Activated CD4-positive, alpha-beta memory T cell treated with anti-CD3 and anti-CD28 coated beads for 36 hours (primary cell): ENCODE results near the gene KNSTRN. TPM values are rescaled to one million over a fixed set of nuclear protein-coding genes. Genes with fewer than 3 reads are reported as not detected.

Experiments used
- CTCF ChIA-PET: fragments of 350-600 bp; sonication (Branson Sonifier 250); formaldehyde crosslinking; loops from one replicate; lab custom pipeline; 2021; ENCODE audit warnings: antibody characterized with exemption, inconsistent platforms; lab: Charles Lee
- POLR2A ChIA-PET: fragments of 350-600 bp; sonication (Branson Sonifier 250); formaldehyde crosslinking; loops from one replicate; lab custom pipeline; 2021; ENCODE audit warnings: antibody characterized with exemption; lab: Charles Lee
- DNase-seq: peaks from one replicate; pipeline ENCODE4 v3.0.0-alpha.2; 2020
- H3K27ac Mint-ChIP-seq: one replicate; pipeline ENCODE4 v1.8.0; 2021; ENCODE audit warnings: mixed read lengths
- H3K27me3 Mint-ChIP-seq: one replicate; pipeline ENCODE4 v1.8.0; 2021; ENCODE audit warnings: mixed read lengths
- H3K36me3 Mint-ChIP-seq: one replicate; pipeline ENCODE4 v1.8.0; 2021; ENCODE audit warnings: mixed read lengths
- H3K4me1 Mint-ChIP-seq: one replicate; pipeline ENCODE4 v1.8.0; 2021; ENCODE audit warnings: low read depth, mixed read lengths
- H3K4me3 Mint-ChIP-seq: one replicate; pipeline ENCODE4 v1.8.0; 2021; ENCODE audit warnings: mild to moderate bottlenecking, mixed read lengths
- H3K9me3 Mint-ChIP-seq: one replicate; pipeline ENCODE4 v1.8.0; 2021; ENCODE audit warnings: mixed read lengths
- intact Hi-C: fragments of 100-400 bp; cut with micrococcal nuclease; formaldehyde crosslinking; loops from one replicate; pipeline ENCODE4 v1.15.1; 2023
- total RNA-seq, 2 experiments: library from RNA; stranded (reverse); gene quantifications; one replicate each; pipeline ENCODE4 v1.2.3, GENCODE V29; 2021

KNSTRN gene
- total RNA-seq, 2 experiments from 2014 or later, result 59.8 to 61.5 TPM

DNA sequence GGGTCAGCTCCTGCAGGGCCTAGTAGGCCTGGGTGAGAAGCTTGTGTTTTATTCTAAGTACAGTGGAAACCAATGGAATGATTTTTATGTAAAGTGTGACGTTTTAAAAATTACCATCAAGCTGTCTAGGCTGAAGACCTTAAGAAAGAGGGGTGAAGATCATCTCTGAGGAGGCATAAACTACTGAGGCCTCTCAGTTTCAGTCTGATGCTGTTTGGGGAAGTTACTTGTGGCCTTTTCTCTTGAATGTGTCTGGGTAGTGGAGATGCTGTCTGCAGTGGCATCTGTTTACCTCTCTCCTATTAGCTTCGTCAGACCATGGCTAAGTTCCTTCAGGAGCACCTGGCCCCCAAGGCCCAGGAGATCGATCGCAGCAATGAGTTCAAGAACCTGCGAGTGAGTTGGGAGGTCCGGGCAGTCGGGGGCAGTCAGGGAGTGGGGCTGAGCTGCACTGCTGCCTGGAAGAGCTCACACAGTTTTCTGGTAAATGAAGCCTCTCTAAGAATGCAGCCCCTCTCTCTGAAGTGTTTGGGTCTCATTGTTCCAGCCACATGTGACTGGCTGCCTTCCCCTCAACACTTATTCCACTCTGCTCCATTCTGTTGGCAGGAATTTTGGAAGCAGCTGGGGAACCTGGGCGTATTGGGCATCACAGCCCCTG is 24.9 kb downstream of the KNSTRN start:
- intact Hi-C loops, result loop anchor here (10.0 kb wide), 1 partner anchor 287 kb away; the partner anchor contains the start of gene RAD51
- DNase-seq, result no peak
- no peaks in the 10 kb centered on the region for H3K27me3 Mint-ChIP-seq
- H3K27ac Mint-ChIP-seq, result peak overlapping the region; percentile 40
- POLR2A ChIA-PET, result interaction anchor here (1.8 kb wide), 1 partner anchor 25 kb away, joined by 4 read pairs; the partner anchor contains the start of gene KNSTRN
- no peaks in the 10 kb centered on the region for H3K9me3 Mint-ChIP-seq
- H3K4me3 Mint-ChIP-seq, result peak overlapping the region; percentile 29
- CTCF ChIA-PET, result interaction anchor here (0.6 to 3.4 kb wide), 6 partner anchors 15 to 99 kb away, joined by 3 to 15 read pairs (median 9); partner anchors contain the start of gene PLCB2
- H3K36me3 Mint-ChIP-seq, result peaks cover 31% of the 10 kb centered on the region
- H3K4me1 Mint-ChIP-seq, result peaks cover 49% of the 10 kb centered on the region

DNA sequence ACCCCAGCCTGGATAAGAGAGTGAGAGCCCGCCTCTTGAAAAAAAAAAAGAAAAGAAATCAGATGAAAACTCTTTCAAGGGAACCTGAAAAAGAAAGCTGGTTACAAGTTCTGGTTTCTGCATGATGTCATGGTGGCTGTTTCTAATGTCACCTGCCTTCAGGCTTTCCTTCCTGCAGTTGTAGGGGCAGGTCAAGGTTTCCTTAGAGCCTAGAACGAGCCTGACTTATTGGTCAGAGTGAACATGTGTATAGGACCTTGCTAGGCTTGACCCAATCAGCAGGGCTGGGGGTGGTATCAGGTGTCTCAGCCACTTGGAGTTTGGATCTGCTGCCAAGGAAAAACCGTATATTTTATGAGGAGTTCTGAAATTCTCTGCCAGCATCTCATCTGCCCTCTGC is 26.8 kb downstream of the KNSTRN start:
- Mint-ChIP-seq H3K4me3 (no peak overlapping the region), H3K27ac (no peak overlapping the region), H3K4me1 (peaks cover 42% of the 10 kb centered on the region), H3K36me3 (peaks cover 39% of the 10 kb centered on the region), H3K9me3 (no peaks in the 10 kb centered on the region), H3K27me3 (no peaks in the 10 kb centered on the region)
- ChIA-PET CTCF (no interaction called here), POLR2A (interaction anchor here (0.7 to 0.9 kb wide), 2 partner anchors 9 to 87 kb away, joined by 3 read pairs; no protein-coding TSS in a partner anchor)
- intact Hi-C loops, result loop anchor here (10.0 kb wide), 1 partner anchor 285 kb away; the partner anchor contains the start of gene RAD51
- no peak for DNase-seq

DNA sequence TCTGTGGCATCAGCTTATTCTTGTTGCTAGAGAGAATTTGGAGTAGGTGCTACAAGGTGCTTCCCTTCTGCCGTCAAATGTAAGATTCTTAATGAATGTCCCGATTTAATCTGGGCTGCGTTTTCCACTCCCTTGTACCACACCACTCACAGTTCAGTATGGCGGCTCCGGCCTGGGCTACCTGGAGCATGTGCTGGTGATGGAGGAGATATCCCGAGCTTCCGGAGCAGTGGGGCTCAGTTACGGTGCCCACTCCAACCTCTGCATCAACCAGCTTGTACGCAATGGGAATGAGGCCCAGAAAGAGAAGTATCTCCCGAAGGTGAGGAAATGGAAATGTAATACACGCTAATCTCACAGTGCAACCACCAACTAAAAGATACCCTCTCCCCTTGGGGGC is 28.0 kb downstream of the KNSTRN start:
- no peak overlapping the region for H3K4me3 Mint-ChIP-seq
- CTCF ChIA-PET, result interaction anchor here (0.6 to 1.3 kb wide), 2 partner anchors 73 to 1719 kb away, joined by 3 to 4 read pairs; no protein-coding TSS in a partner anchor
- no peak overlapping the region for H3K27ac Mint-ChIP-seq
- POLR2A ChIA-PET, result interaction anchor here (0.6 to 1.1 kb wide), 2 partner anchors 12 to 47 kb away, joined by 3 read pairs; no protein-coding TSS in a partner anchor
- H3K36me3 Mint-ChIP-seq, result peaks cover 44% of the 10 kb centered on the region
- no peaks in the 10 kb centered on the region for H3K9me3 Mint-ChIP-seq
- intact Hi-C loops, result no loop called here
- no peak for DNase-seq
- H3K27me3 Mint-ChIP-seq, result no peaks in the 10 kb centered on the region
- peaks cover 31% of the 10 kb centered on the region for H3K4me1 Mint-ChIP-seq

DNA sequence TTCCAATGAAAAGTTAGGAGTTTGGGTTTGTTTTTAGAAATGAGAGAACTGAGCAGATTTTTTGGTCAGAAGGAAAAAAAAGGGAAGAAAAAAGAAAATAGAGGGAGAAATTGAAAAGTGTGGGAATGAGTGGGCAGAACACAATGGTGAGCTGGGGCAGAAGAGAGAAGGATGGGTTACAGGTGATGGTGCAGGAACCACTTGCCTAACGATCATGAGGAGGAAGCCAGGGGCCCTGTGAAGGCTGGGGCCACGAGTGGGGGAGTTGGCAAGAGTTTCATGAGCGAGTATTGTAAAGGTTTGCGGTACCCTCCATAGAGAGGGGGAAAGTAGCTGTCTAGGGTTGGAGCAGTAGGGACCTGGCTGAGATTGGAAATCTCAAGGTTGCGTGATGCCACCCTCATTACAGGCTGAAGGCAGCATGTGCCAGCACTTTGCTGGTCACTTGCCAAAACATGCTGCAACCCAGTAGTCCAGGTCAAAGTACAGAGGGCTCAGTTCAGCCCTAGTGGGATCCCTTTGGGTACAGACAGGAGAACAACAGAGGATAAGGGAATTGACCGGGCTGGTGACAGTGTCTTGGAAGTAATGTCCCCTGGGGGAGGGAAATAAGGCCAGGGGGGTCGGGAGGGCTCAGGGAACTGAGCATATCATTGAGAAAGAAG is 29.7 kb downstream of the KNSTRN start:
- ChIA-PET CTCF (no interaction called here), POLR2A (no interaction called here)
- intact Hi-C loops, result no loop called here
- DNase-seq, result no peak
- peaks cover 44% of the 10 kb centered on the region for H3K36me3 Mint-ChIP-seq
- no peak overlapping the region for H3K4me3 Mint-ChIP-seq
- H3K27ac Mint-ChIP-seq, result no peak overlapping the region
- no peaks in the 10 kb centered on the region for H3K9me3 Mint-ChIP-seq
- peaks cover 21% of the 10 kb centered on the region for H3K4me1 Mint-ChIP-seq
- no peaks in the 10 kb centered on the region for H3K27me3 Mint-ChIP-seq

DNA sequence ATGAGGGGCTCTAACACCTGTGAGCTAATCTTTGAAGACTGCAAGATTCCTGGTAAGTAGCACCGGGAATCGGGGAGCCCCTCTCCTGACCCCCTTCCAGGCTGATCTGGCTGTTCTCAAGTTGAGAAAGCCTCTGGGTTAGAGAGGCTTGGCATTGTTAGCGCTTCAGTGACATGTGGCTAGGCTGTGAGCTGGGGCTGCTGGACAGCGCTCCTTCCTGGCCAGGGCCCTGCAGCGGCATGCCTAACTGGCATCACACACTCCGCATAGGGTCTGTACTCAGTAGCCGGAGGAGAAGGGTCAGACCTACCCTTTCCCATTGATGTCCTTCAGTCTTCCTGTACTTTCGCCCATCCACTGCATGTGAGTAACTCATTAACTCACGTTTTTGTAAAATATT is 30.5 kb downstream of the KNSTRN start:
- ChIA-PET POLR2A (no interaction called here), CTCF (no interaction called here)
- peaks cover 42% of the 10 kb centered on the region for H3K36me3 Mint-ChIP-seq

DNA sequence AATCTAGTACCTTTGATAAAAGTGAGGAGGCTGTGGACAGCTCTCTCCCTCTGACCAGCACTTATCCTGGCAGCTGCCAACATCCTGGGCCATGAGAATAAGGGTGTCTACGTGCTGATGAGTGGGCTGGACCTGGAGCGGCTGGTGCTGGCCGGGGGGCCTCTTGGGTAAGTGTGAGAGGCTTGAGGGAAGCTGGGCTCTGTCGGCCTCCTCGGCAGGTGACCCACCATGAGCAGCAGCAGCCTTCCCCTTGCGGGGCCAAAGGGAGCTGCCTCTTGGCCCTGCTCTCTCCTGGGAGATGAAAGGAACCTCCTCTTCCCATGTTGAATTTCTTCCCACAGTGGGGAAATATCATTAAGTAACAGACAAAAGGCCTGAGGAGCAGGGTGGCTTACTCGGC is 32.3 kb downstream of the KNSTRN start:
- peaks cover 37% of the 10 kb centered on the region for H3K36me3 Mint-ChIP-seq
- H3K27ac Mint-ChIP-seq, result no peak overlapping the region
- POLR2A ChIA-PET, result no interaction called here
- intact Hi-C loops, result no loop called here
- CTCF ChIA-PET, result interaction anchor here (1.2 to 3.7 kb wide), 3 partner anchors 48 to 105 kb away, joined by 3 to 13 read pairs (median 7); no protein-coding TSS in a partner anchor
- no peaks in the 10 kb centered on the region for H3K9me3 Mint-ChIP-seq
- H3K27me3 Mint-ChIP-seq, result no peaks in the 10 kb centered on the region
- DNase-seq, result no peak
- H3K4me1 Mint-ChIP-seq, result peaks cover 3% of the 10 kb centered on the region
- no peak overlapping the region for H3K4me3 Mint-ChIP-seq

More for the DNA sequence above, 30.5 kb downstream of the KNSTRN start:
- Mint-ChIP-seq H3K27me3 (no peaks in the 10 kb centered on the region), H3K4me3 (no peak overlapping the region), H3K9me3 (no peaks in the 10 kb centered on the region), H3K4me1 (peaks cover 17% of the 10 kb centered on the region), H3K27ac (no peak overlapping the region)
- intact Hi-C loops, result no loop called here
- no peak for DNase-seq

DNA sequence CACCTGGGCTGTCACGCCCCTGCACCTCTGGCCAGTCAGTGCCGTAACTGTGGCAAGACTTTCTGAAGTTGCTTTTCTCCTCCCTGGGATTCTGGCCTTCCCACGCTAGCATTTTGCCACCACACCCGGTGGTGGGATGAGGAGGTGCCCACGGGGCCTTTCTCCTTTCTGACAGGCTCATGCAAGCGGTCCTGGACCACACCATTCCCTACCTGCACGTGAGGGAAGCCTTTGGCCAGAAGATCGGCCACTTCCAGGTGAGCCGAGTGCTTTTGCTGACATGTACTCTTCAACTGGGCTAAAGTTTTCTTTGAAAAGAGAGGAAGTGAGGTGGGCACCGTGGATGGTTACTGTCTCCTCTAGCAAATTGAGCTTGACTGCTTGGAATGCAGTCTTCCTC is 32.7 kb downstream of the KNSTRN start:
- peaks cover under 1% of the 10 kb centered on the region for H3K4me1 Mint-ChIP-seq
- no peak overlapping the region for H3K27ac Mint-ChIP-seq
- intact Hi-C loops, result no loop called here
- no peak for DNase-seq
- no peaks in the 10 kb centered on the region for H3K9me3 Mint-ChIP-seq
- H3K36me3 Mint-ChIP-seq, result peaks cover 34% of the 10 kb centered on the region
- H3K27me3 Mint-ChIP-seq, result no peaks in the 10 kb centered on the region
- H3K4me3 Mint-ChIP-seq, result no peak overlapping the region
- POLR2A ChIA-PET, result no interaction called here
- CTCF ChIA-PET, result interaction anchor here (2.2 to 3.7 kb wide), 2 partner anchors 48 to 71 kb away, joined by 7 to 13 read pairs; no protein-coding TSS in a partner anchor

DNA sequence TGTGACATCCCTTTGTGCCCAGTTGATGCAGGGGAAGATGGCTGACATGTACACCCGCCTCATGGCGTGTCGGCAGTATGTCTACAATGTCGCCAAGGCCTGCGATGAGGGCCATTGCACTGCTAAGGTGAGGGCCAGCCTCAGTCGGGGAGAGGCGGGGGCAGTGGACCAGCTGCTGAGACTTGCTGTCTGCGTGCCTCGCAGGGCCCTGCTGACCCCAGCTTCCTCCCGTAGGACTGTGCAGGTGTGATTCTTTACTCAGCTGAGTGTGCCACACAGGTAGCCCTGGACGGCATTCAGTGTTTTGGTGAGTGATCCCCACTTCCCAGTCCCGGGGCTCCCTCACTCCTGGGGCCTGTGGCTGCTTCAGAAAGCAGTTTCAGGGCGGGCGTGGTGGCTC is 33.5 kb downstream of the KNSTRN start:
- H3K4me3 Mint-ChIP-seq, result no peak overlapping the region
- DNase-seq, result no peak
- intact Hi-C loops, result no loop called here
- H3K27me3 Mint-ChIP-seq, result no peaks in the 10 kb centered on the region
- no peak overlapping the region for H3K27ac Mint-ChIP-seq
- ChIA-PET CTCF (interaction anchor here (3.7 kb wide), 1 partner anchor 49 kb away, joined by 13 read pairs; no protein-coding TSS in a partner anchor), POLR2A (interaction anchor here (1.3 kb wide), 1 partner anchor 10 kb away, joined by 4 read pairs; the partner anchor contains the start of gene IVD)
- peaks cover 25% of the 10 kb centered on the region for H3K36me3 Mint-ChIP-seq
- no peaks in the 10 kb centered on the region for H3K9me3 Mint-ChIP-seq
- no peaks in the 10 kb centered on the region for H3K4me1 Mint-ChIP-seq

DNA sequence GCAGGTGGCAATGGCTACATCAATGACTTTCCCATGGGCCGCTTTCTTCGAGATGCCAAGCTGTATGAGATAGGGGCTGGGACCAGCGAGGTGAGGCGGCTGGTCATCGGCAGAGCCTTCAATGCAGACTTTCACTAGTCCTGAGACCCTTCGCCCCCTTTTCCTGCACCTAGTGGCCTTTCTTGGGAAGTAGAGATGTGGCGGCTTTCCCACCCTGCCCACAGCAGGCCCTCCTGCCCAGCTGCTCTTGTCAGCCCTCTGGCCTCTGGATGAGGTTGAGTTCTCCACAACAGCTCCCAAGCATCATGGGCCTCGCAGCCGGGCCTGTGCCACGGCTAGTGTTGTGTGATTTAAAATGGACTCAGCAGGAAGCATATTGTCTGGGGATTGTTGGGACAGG is 35.6 kb downstream of the KNSTRN start:
- ChIA-PET POLR2A (interaction anchor here (0.6 to 1.0 kb wide), 2 partner anchors 9 to 171 kb away, joined by 3 to 5 read pairs; no protein-coding TSS in a partner anchor), CTCF (interaction anchor here (1.3 to 3.7 kb wide), 2 partner anchors 51 to 143 kb away, joined by 6 to 13 read pairs; no protein-coding TSS in a partner anchor)
- peaks cover 8% of the 10 kb centered on the region for H3K36me3 Mint-ChIP-seq
- no peak for DNase-seq
- intact Hi-C loops, result no loop called here
- H3K4me3 Mint-ChIP-seq, result no peak overlapping the region
- no peak overlapping the region for H3K27ac Mint-ChIP-seq
- no peaks in the 10 kb centered on the region for H3K27me3 Mint-ChIP-seq
- H3K4me1 Mint-ChIP-seq, result no peaks in the 10 kb centered on the region
- H3K9me3 Mint-ChIP-seq, result no peaks in the 10 kb centered on the region

DNA sequence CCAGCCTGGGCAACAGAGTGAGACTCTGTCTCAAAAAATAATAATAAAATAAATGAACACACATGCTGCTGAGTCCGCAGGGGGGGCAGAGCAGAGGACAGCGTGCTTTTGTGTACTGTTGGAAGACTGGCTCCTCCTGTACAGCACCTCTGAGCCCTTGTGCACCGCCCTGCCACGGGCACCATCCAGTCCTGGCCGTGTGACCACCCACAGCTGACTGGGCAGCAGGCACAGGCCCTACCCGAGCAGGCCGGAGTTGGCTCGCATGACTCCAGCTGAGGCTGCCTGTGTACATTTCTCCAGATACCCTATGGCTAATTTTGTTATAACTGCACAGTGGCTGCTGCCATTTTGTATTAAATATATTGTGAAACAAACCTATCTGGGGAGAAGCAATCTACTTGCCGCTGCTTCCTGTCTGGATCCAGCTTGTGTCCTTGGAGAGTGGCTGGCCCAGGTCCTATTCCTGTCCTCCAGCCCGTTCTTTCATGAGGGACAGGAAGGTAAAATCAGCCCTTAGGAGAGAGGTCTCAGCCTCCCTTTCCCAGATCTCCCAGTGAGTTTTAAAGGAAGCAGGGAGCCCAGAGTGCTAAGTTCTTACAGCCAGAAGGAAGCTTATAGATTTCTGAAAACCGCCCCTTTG is 37.7 kb downstream of the KNSTRN start:
- no peaks in the 10 kb centered on the region for H3K27me3 Mint-ChIP-seq
- no peak for DNase-seq
- H3K36me3 Mint-ChIP-seq, result peaks cover 1% of the 10 kb centered on the region
- H3K4me3 Mint-ChIP-seq, result no peak overlapping the region
- no peak overlapping the region for H3K27ac Mint-ChIP-seq
- ChIA-PET POLR2A (no interaction called here), CTCF (interaction anchor here (0.6 to 8.8 kb wide), 6 partner anchors 26 to 519 kb away, joined by 3 to 216 read pairs (median 4); partner anchors contain the start of genes CCDC9B and PLCB2)
- intact Hi-C loops, result loop anchor here (5.0 kb wide), 1 partner anchor 138 kb away; the partner anchor contains the start of gene ANKRD63
- H3K9me3 Mint-ChIP-seq, result no peaks in the 10 kb centered on the region
- no peaks in the 10 kb centered on the region for H3K4me1 Mint-ChIP-seq

DNA sequence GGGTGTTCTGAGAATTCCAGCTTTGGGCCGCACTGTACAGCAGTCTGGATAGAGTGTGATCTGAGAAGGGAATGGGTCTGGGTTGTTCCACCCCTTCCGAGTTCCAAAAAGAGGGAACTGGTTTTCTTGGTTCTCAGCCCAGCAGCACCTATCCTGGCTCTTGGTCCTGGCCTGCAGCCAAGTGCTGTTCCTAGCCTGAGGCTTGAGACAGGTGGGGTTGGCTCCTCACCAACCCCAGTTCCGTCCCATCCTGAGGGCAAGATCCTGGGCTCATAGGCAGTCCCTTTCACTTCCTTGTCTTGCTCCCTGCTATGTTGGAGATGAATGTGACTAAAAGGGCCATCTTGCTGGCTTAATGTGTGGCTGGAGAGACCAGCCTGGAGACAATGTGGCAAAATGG is 38.3 kb downstream of the KNSTRN start:
- H3K4me1 Mint-ChIP-seq, result no peaks in the 10 kb centered on the region
- no peaks in the 10 kb centered on the region for H3K27me3 Mint-ChIP-seq
- no peak for DNase-seq
- H3K36me3 Mint-ChIP-seq, result no peaks in the 10 kb centered on the region
- intact Hi-C loops, result loop anchor here (1.0 to 5.0 kb wide), 2 partner anchors 52 to 138 kb away; partner anchors contain the start of gene ANKRD63
- H3K4me3 Mint-ChIP-seq, result no peak overlapping the region
- ChIA-PET POLR2A (no interaction called here), CTCF (interaction anchor here (0.6 to 8.8 kb wide), 12 partner anchors 16 to 519 kb away, joined by 3 to 216 read pairs (median 10); partner anchors contain the start of genes CCDC9B, INAFM2, IVD and PLCB2)
- H3K9me3 Mint-ChIP-seq, result no peaks in the 10 kb centered on the region
- no peak overlapping the region for H3K27ac Mint-ChIP-seq
